Stimulated activated CD8-positive, alpha-beta memory T cell treated with anti-CD3 and anti-CD28 coated beads, Interleukin-7, amount 100 ng/mL, for 48 hours (primary cell): ENCODE measurements around the gene TTC28.

Source experiments
- DNase-seq, 2 donors: peaks; one replicate each; pipeline ENCODE4 v3.0.0-alpha.2; 2020; ENCODE audit warnings: low read depth in 1 of 2; ENCODE audit errors: extremely low read depth in 1 of 2

Gene TTC28

GRCh38 chr22:27985323-27986275 lies 694.0 kb downstream of the TTC28 start:
- no peak for DNase-seq

DNA sequence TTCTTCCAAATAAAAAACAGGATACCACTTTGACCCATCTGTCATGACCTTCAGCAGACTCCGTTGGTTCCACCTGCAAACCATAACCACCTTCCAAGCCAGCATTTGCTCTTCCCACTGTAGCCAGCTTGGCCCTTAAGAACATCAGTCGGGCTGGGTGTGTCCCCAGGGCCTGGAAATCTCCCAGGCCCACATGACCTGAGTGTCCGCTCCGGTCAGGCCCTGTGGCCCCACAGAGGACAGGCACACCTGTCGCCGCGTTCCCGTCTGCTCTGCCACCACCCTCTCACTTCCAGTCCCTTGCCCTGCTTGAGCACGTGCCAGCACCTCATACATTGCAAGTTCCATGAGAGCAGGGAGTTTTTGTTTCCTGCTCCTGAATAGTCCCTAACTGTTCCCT lies 694.9 kb downstream of the TTC28 start:
- no peak for DNase-seq

GRCh38 chr22:27984001-27984695 lies 695.5 kb downstream of the TTC28 start:
- no peak for DNase-seq

GRCh38 chr22:27983361-27983791 lies 696.3 kb downstream of the TTC28 start:
- DNase-seq, result no peak

- DNase-seq, result no peak
These were observed 696.9 kb downstream of the TTC28 start for GRCh38 chr22:27982630-27983180.

DNA sequence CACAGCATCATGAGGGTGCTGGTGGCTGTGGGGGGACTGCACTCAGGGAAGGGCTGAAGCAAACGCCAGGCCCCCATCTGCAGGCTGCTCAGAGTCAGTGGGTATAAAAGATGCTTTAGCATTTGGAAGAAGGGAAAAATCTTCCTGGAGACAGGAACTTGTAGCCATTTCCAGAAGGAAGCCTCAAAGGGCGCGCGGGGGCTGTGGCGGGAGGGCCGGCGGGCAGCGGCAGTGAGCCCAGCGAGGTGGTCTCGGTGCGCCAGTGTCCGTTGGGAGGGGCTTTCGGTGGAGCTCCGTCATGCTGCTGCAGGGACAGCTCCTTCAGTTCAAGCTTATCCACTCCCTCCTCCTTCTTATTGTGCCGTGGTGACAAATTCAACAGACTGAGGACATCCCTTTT lies 697.5 kb downstream of the TTC28 start:
- DNase-seq, result no peak

- DNase-seq, result no peak
These were observed 699.1 kb downstream of the TTC28 start for GRCh38 chr22:27980424-27981148.

GRCh38 chr22:27978802-27979201 lies 700.8 kb downstream of the TTC28 start:
- no peak for DNase-seq

- no peak for DNase-seq
These were observed 701.3 kb downstream of the TTC28 start for GRCh38 chr22:27978317-27978716.

- no peak for DNase-seq
These were observed 703.1 kb downstream of the TTC28 start for GRCh38 chr22:27976586-27976985.

- no peak for DNase-seq
These were observed 704.1 kb downstream of the TTC28 start for GRCh38 chr22:27975381-27976013.

DNA sequence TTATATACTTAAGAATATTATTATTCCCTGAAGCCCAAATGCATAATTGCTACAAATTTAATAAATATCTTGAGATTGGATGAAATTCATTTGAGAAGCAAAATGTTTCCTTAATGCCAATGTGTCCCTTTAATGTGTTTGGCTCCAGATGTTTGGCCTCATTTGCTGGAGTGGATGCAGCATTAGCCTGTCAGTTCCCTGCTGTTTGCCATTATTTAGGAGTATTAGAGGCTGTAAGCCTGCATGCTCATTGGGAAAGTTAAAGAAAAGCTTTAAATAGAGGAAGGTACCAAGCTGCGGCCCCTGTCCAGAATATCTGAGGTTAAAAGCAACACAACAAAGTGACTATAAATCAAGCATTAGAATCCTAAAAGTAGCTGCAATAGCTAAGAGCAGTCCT lies 705.8 kb downstream of the TTC28 start:
- DNase-seq, result no peak

GRCh38 chr22:27972732-27973698 lies 706.6 kb downstream of the TTC28 start:
- no peak for DNase-seq

DNA sequence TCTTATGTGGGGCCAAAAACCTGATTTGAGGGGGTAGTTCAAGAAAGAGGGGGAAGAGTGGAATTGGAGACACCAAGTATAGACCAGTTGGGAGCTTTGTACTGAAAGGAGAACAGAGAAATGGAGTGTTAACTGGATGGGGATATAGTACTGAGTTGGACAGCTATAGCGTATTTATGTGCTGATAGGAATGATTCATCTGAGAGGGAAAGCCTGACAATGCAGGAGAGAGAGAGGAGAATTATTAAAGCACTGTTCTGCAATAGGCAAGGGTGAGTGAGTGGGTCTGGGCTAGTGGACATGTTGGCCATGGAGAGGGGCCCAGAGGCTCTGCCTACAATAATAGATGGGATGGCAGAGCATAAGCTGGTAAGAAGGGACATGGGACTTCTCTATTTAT lies 707.7 kb downstream of the TTC28 start:
- DNase-seq, result no peak

GRCh38 chr22:27970596-27971220 lies 708.9 kb downstream of the TTC28 start:
- DNase-seq, result no peak

DNA sequence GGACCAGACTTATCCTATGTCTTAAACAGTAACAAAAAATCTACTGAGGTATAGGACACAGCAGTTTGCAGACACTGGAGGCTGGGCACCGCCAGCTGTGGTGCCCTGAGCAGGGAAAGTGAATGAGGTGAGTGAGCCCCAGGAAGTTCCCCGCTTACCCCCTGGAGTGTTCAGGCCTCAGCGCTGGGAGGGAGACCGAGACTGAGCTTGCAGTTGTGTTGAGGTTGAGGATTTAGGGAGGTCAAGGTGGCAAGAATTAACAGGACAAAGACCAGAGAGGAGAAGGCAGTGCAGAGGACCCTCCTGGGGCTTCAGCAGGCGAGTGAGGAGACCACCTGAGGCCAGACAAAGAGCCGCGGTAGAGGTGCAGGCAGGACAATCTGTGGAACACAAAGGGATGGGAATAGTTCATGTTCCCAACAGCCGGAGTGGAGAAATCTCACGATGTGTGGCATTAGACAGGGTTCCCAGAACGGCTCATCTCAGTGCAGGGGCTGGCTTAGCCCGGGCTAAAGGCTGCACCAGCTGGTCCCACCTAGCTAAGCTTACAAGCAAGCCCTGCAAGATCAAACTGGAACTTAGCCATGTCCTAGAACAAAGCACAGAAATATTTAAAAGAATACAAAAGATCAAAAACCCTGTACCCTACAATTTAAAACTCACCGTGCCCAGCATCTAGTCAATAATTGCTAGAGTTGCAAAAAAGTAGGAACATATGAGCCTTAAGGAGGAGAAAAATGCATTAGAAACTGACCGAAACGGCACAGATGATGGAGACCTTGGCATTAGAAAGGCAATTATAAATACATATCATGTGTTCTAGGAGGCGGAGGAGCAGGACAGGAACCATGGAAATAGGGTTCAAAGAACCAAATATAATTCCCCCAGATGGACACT lies 713.2 kb downstream of the TTC28 start:
- no peak for DNase-seq

DNA sequence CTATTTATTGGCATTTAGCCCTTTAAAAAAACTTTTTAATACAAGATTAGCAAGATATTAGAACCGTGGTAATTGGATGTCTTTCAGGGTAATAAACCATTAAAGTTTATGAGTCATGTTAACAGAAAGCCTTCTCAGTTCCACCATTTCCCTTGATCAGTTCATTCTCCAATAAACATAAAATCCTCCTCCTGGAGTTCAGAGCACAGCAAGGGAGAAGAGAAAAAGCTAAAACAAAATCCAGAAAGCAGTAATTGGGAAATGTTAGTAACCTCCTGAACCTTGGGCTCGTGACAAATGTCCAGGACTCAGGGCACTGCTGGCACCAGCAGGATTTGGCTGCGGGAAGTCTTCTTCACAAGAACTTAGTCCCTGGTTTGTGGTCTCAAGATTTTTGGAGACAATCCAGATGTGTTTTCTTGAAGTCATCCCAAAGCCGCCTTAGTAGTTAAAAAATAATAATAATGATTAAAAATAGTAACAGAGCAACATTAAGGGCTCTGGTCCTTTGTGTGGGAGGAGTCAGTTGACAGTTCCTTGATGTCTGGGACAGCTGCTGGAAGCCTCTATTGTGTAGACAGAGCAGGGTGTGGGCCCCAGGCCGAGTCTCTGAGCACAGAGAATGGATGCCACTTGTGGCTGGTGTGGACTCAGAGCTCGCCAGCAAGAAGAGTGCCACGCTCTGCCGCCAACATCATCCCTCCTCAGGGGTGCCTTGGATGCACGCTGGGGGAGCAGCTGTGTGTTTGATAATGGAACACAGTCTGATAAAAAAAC lies 717.2 kb downstream of the TTC28 start:
- no peak for DNase-seq
